ENCODE data around the gene AKT3. TPM values are rescaled to one million over a fixed set of nuclear protein-coding genes. Genes with fewer than 3 reads are reported as not detected.

The AKT3 gene
- total and polyA plus RNA-seq, 3 experiments from 2014 or later, result 4.3 to 49.6 (median 47.3) TPM

GRCh38 chr1:243499711-243500110 lies 350.3 kb downstream of the AKT3 start:
- Mint-ChIP-seq H3K27me3 (no peaks in the 10 kb centered on the region), H3K27ac (no peak overlapping the region), H3K9me3 (no peaks in the 10 kb centered on the region), H3K36me3 (peaks cover 7 to 67% (median 11%) of the 10 kb centered on the region in 3 donors), H3K4me3 (no peak overlapping the region), H3K4me1 (peaks cover 0 to 7% (median 0%) of the 10 kb centered on the region in 3 donors)
- CTCF ChIA-PET, result no interaction called here
- H3K27ac ChIP-seq (ENCODE audit: low read depth, low read length), result no peak overlapping the region
- DNase-seq, result no peak
- H3K36me3 ChIP-seq (ENCODE audit: insufficient read depth, low read length), result peaks cover 4% of the 10 kb centered on the region
- no peak overlapping the region for H3K4me3 ChIP-seq (ENCODE audit: low read length)
- H3K9me3 ChIP-seq (ENCODE audit: low read length), result no peaks in the 10 kb centered on the region
- POLR2A ChIA-PET, result no interaction called here
- H3K4me1 ChIP-seq (ENCODE audit: insufficient read depth, low read length), result no peaks in the 10 kb centered on the region
- H3K27me3 ChIP-seq (ENCODE audit: insufficient read depth, low read length, poor library complexity, severe bottlenecking), result no peaks in the 10 kb centered on the region

- peaks cover 0 to 7% (median 0%) of the 10 kb centered on the region in 3 donors for H3K4me1 Mint-ChIP-seq
- CTCF ChIA-PET, result no interaction called here
Measured at GRCh38 chr1:243499248-243499647, 350.8 kb downstream of the AKT3 start.

GRCh38 chr1:243497939-243498681 lies 351.9 kb downstream of the AKT3 start:
- DNase-seq, result no peak
- H3K4me1 ChIP-seq (ENCODE audit: insufficient read depth, low read length), result no peaks in the 10 kb centered on the region
- Mint-ChIP-seq H3K4me3 (no peak overlapping the region), H3K27me3 (no peaks in the 10 kb centered on the region), H3K9me3 (no peaks in the 10 kb centered on the region), H3K4me1 (peaks cover 0 to 7% (median 0%) of the 10 kb centered on the region in 3 donors), H3K36me3 (peaks cover 7 to 55% (median 9%) of the 10 kb centered on the region in 3 donors), H3K27ac (no peak overlapping the region)
- ChIA-PET POLR2A (no interaction called here), CTCF (no interaction called here)
- H3K27me3 ChIP-seq (ENCODE audit: insufficient read depth, low read length, poor library complexity, severe bottlenecking), result no peaks in the 10 kb centered on the region
- no peak overlapping the region for H3K4me3 ChIP-seq (ENCODE audit: low read length)
- H3K27ac ChIP-seq (ENCODE audit: low read depth, low read length), result no peak overlapping the region
- no peaks in the 10 kb centered on the region for H3K9me3 ChIP-seq (ENCODE audit: low read length)
- H3K36me3 ChIP-seq (ENCODE audit: insufficient read depth, low read length), result peaks cover 4% of the 10 kb centered on the region

More at GRCh38 chr1:243499248-243499647, 350.8 kb downstream of the AKT3 start:
- POLR2A ChIA-PET, result no interaction called here
- H3K27ac ChIP-seq (ENCODE audit: low read depth, low read length), result no peak overlapping the region
- H3K4me3 ChIP-seq (ENCODE audit: low read length), result no peak overlapping the region
- H3K36me3 ChIP-seq (ENCODE audit: insufficient read depth, low read length), result peaks cover 4% of the 10 kb centered on the region
- H3K4me1 ChIP-seq (ENCODE audit: insufficient read depth, low read length), result no peaks in the 10 kb centered on the region
- no peaks in the 10 kb centered on the region for H3K9me3 ChIP-seq (ENCODE audit: low read length)
- Mint-ChIP-seq H3K36me3 (peaks cover 7 to 62% (median 12%) of the 10 kb centered on the region in 3 donors), H3K27me3 (no peaks in the 10 kb centered on the region), H3K27ac (peak overlapping the region in 1 of 8 donors; percentile 46), H3K9me3 (no peaks in the 10 kb centered on the region), H3K4me3 (no peak overlapping the region)
- DNase-seq, result no peak
- H3K27me3 ChIP-seq (ENCODE audit: insufficient read depth, low read length, poor library complexity, severe bottlenecking), result no peaks in the 10 kb centered on the region

GRCh38 chr1:243496806-243497205 lies 353.2 kb downstream of the AKT3 start:
- Histone ChIP-seq H3K4me3 (ENCODE audit: low read length) (no peak overlapping the region), H3K9me3 (ENCODE audit: low read length) (no peaks in the 10 kb centered on the region), H3K27ac (ENCODE audit: low read depth, low read length) (no peak overlapping the region), H3K27me3 (ENCODE audit: insufficient read depth, low read length, poor library complexity, severe bottlenecking) (no peaks in the 10 kb centered on the region), H3K4me1 (ENCODE audit: insufficient read depth, low read length) (no peaks in the 10 kb centered on the region), H3K36me3 (ENCODE audit: insufficient read depth, low read length) (no peaks in the 10 kb centered on the region)
- DNase-seq, result no peak
- no peak overlapping the region for H3K4me3 Mint-ChIP-seq
- H3K27ac Mint-ChIP-seq, result peak overlapping the region in 4 of 8 donors; percentile 6 to 66 (median 50)
- POLR2A ChIA-PET, result no interaction called here
- peaks cover 0 to 7% (median 0%) of the 10 kb centered on the region in 3 donors for H3K4me1 Mint-ChIP-seq
- no peaks in the 10 kb centered on the region for H3K9me3 Mint-ChIP-seq
- no peaks in the 10 kb centered on the region for H3K27me3 Mint-ChIP-seq
- peaks cover 3 to 44% (median 6%) of the 10 kb centered on the region in 3 donors for H3K36me3 Mint-ChIP-seq
- CTCF ChIA-PET, result no interaction called here

- no peak overlapping the region for H3K4me3 Mint-ChIP-seq
- peaks cover 0 to 7% (median 0%) of the 10 kb centered on the region in 3 donors for H3K4me1 Mint-ChIP-seq
- Histone ChIP-seq H3K36me3 (ENCODE audit: insufficient read depth, low read length) (no peaks in the 10 kb centered on the region), H3K27ac (ENCODE audit: low read depth, low read length) (no peak overlapping the region), H3K4me1 (ENCODE audit: insufficient read depth, low read length) (no peaks in the 10 kb centered on the region), H3K9me3 (ENCODE audit: low read length) (no peaks in the 10 kb centered on the region), H3K27me3 (ENCODE audit: insufficient read depth, low read length, poor library complexity, severe bottlenecking) (no peaks in the 10 kb centered on the region), H3K4me3 (ENCODE audit: low read length) (no peak overlapping the region)
- H3K27ac Mint-ChIP-seq, result peak overlapping the region in 3 of 8 donors; percentile 12 to 52 (median 29)
- CTCF ChIA-PET, result no interaction called here
- no peaks in the 10 kb centered on the region for H3K9me3 Mint-ChIP-seq
- H3K36me3 Mint-ChIP-seq, result peaks cover 3 to 41% (median 6%) of the 10 kb centered on the region in 3 donors
- POLR2A ChIA-PET, result no interaction called here
- H3K27me3 Mint-ChIP-seq, result no peaks in the 10 kb centered on the region
- no peak for DNase-seq
Measured at GRCh38 chr1:243496187-243496646, 353.8 kb downstream of the AKT3 start.

- ChIA-PET CTCF (no interaction called here), POLR2A (no interaction called here)
- no peaks in the 10 kb centered on the region for H3K9me3 Mint-ChIP-seq
- no peaks in the 10 kb centered on the region for H3K4me1 ChIP-seq (ENCODE audit: insufficient read depth, low read length)
- DNase-seq, result no peak
- H3K36me3 ChIP-seq (ENCODE audit: insufficient read depth, low read length), result no peaks in the 10 kb centered on the region
- no peaks in the 10 kb centered on the region for H3K27me3 ChIP-seq (ENCODE audit: insufficient read depth, low read length, poor library complexity, severe bottlenecking)
- H3K27me3 Mint-ChIP-seq, result no peaks in the 10 kb centered on the region
- H3K4me3 ChIP-seq (ENCODE audit: low read length), result no peak overlapping the region
- H3K4me3 Mint-ChIP-seq, result no peak overlapping the region
- no peak overlapping the region for H3K27ac ChIP-seq (ENCODE audit: low read depth, low read length)
- H3K9me3 ChIP-seq (ENCODE audit: low read length), result no peaks in the 10 kb centered on the region
- peaks cover 0 to 7% (median 0%) of the 10 kb centered on the region in 3 donors for H3K4me1 Mint-ChIP-seq
- peak overlapping the region in 2 of 8 donors; percentile 12 to 29 for H3K27ac Mint-ChIP-seq
- H3K36me3 Mint-ChIP-seq, result peaks cover 3 to 37% (median 6%) of the 10 kb centered on the region in 3 donors
Measured at GRCh38 chr1:243495442-243496186, 354.4 kb downstream of the AKT3 start.

GRCh38 chr1:243494741-243495431 lies 355.2 kb downstream of the AKT3 start:
- Mint-ChIP-seq H3K27ac (peak overlapping the region in 1 of 8 donors; percentile 29), H3K27me3 (no peaks in the 10 kb centered on the region), H3K4me1 (peaks cover 0 to 7% (median 0%) of the 10 kb centered on the region in 3 donors), H3K4me3 (no peak overlapping the region), H3K36me3 (peaks cover 3 to 33% (median 6%) of the 10 kb centered on the region in 3 donors), H3K9me3 (no peaks in the 10 kb centered on the region)
- DNase-seq, result no peak
- H3K4me1 ChIP-seq (ENCODE audit: insufficient read depth, low read length), result no peaks in the 10 kb centered on the region
- POLR2A ChIA-PET, result no interaction called here
- no peak overlapping the region for H3K27ac ChIP-seq (ENCODE audit: low read depth, low read length)
- H3K4me3 ChIP-seq (ENCODE audit: low read length), result no peak overlapping the region
- CTCF ChIA-PET, result no interaction called here
- H3K27me3 ChIP-seq (ENCODE audit: insufficient read depth, low read length, poor library complexity, severe bottlenecking), result no peaks in the 10 kb centered on the region
- H3K9me3 ChIP-seq (ENCODE audit: low read length), result no peaks in the 10 kb centered on the region
- no peaks in the 10 kb centered on the region for H3K36me3 ChIP-seq (ENCODE audit: insufficient read depth, low read length)

Measured in CD8-positive, alpha-beta memory T cell (primary cell).